ENCODE data around the gene TMEM213.
"Not testable (repeated sequence)": the region's sequence is repeated elsewhere in the genome, so short reads cannot be mapped to it uniquely, and the experiment has no call there.

Gene TMEM213

GRCh38 chr7:138797046-138797445, 748 bp upstream of the TMEM213 start:
- not testable (repeated sequence) for DNase-seq (ENCODE audit: low spot score)

GRCh38 chr7:138798836-138799235, 1.0 kb downstream of the TMEM213 start:
- DNase-seq (ENCODE audit: low spot score) = no peak

GRCh38 chr7:138799336-138800000, 1.7 kb downstream of the TMEM213 start:
- DNase-seq (ENCODE audit: low spot score) = no peak

GRCh38 chr7:138801256-138801655, 3.5 kb downstream of the TMEM213 start:
- no peak for DNase-seq (ENCODE audit: low spot score)

- DNase-seq (ENCODE audit: low spot score) = no peak
Measured at GRCh38 chr7:138802706-138803105, 4.9 kb downstream of the TMEM213 start.

GRCh38 chr7:138804618-138805017, 6.8 kb downstream of the TMEM213 start:
- DNase-seq (ENCODE audit: low spot score) = no peak

- DNase-seq (ENCODE audit: low spot score) = no peak
Measured at GRCh38 chr7:138809346-138809745, 11.6 kb downstream of the TMEM213 start.

- not testable (repeated sequence) for DNase-seq (ENCODE audit: low spot score)
Measured at GRCh38 chr7:138811327-138811726, 13.5 kb downstream of the TMEM213 start.

GRCh38 chr7:138813945-138814344, 16.2 kb downstream of the TMEM213 start:
- no peak for DNase-seq (ENCODE audit: low spot score)

GRCh38 chr7:138814816-138815332, 17.1 kb downstream of the TMEM213 start:
- DNase-seq (ENCODE audit: low spot score) = no peak

- no peak for DNase-seq (ENCODE audit: low spot score)
Measured at GRCh38 chr7:138816650-138817049, 18.9 kb downstream of the TMEM213 start.

GRCh38 chr7:138819625-138820024, 21.8 kb downstream of the TMEM213 start:
- no peak for DNase-seq (ENCODE audit: low spot score)

GRCh38 chr7:138821912-138822311, 24.1 kb downstream of the TMEM213 start:
- no peak for DNase-seq (ENCODE audit: low spot score)

- no peak for DNase-seq (ENCODE audit: low spot score)
Measured at GRCh38 chr7:138822867-138823535, 25.2 kb downstream of the TMEM213 start.

GRCh38 chr7:138825049-138825721, 27.4 kb downstream of the TMEM213 start:
- DNase-seq (ENCODE audit: low spot score) = no peak

GRCh38 chr7:138828302-138828701, 30.5 kb downstream of the TMEM213 start:
- DNase-seq (ENCODE audit: low spot score) = no peak

GRCh38 chr7:138829335-138829734, 31.5 kb downstream of the TMEM213 start:
- no peak for DNase-seq (ENCODE audit: low spot score)

GRCh38 chr7:138832966-138833365, 35.2 kb downstream of the TMEM213 start:
- no peak for DNase-seq (ENCODE audit: low spot score)

- DNase-seq (ENCODE audit: low spot score) = no peak
Measured at GRCh38 chr7:138833596-138833995, 35.8 kb downstream of the TMEM213 start.

GRCh38 chr7:138834583-138834982, 36.8 kb downstream of the TMEM213 start:
- no peak for DNase-seq (ENCODE audit: low spot score)

- no peak for DNase-seq (ENCODE audit: low spot score)
Measured at GRCh38 chr7:138835087-138835486, 37.3 kb downstream of the TMEM213 start.

GRCh38 chr7:138837627-138838026, 39.8 kb downstream of the TMEM213 start:
- DNase-seq (ENCODE audit: low spot score) = no peak

GRCh38 chr7:138838166-138838565, 40.4 kb downstream of the TMEM213 start:
- no peak for DNase-seq (ENCODE audit: low spot score)

Data from globus pallidus (tissue), 1 donor.